ENCODE results near the gene NBAS. TPM values are rescaled to one million over a fixed set of nuclear protein-coding genes. Genes with fewer than 3 reads are reported as not detected.
"Not testable (repeated sequence)": the region's sequence is repeated elsewhere in the genome, so short reads cannot be mapped to it uniquely, and the experiment has no call there.

NBAS gene
- total RNA-seq, 1 donor from 2014 or later: 38.7 TPM

GRCh38 chr2:15367715-15368114 is 193.4 kb downstream of the NBAS start:
- intact Hi-C loops (cut with micrococcal nuclease): no loop called here

GRCh38 chr2:15367205-15367604 is 193.9 kb downstream of the NBAS start:
- intact Hi-C loops (cut with micrococcal nuclease): no loop called here

GRCh38 chr2:15365411-15365810 is 195.7 kb downstream of the NBAS start:
- intact Hi-C loops (cut with micrococcal nuclease): no loop called here

GRCh38 chr2:15364561-15364960 is 196.6 kb downstream of the NBAS start:
- intact Hi-C loops (cut with micrococcal nuclease): no loop called here

GRCh38 chr2:15363734-15364133 is 197.4 kb downstream of the NBAS start:
- intact Hi-C loops (cut with micrococcal nuclease): no loop called here

- intact Hi-C loops (cut with micrococcal nuclease): no loop called here
Observed at GRCh38 chr2:15363142-15363541, 198.0 kb downstream of the NBAS start.

GRCh38 chr2:15359716-15360531 is 201.2 kb downstream of the NBAS start:
- intact Hi-C loops (cut with micrococcal nuclease): no loop called here

GRCh38 chr2:15357922-15358321 is 203.2 kb downstream of the NBAS start:
- intact Hi-C loops (cut with micrococcal nuclease): no loop called here

GRCh38 chr2:15357186-15357585 is 203.9 kb downstream of the NBAS start:
- intact Hi-C loops (cut with micrococcal nuclease): no loop called here

- intact Hi-C loops (cut with micrococcal nuclease): no loop called here
Observed at GRCh38 chr2:15355386-15355785, 205.7 kb downstream of the NBAS start.

- intact Hi-C loops (cut with micrococcal nuclease): no loop called here
Observed at GRCh38 chr2:15354596-15355366, 206.4 kb downstream of the NBAS start.

GRCh38 chr2:15352363-15352762 is 208.8 kb downstream of the NBAS start:
- intact Hi-C loops (cut with micrococcal nuclease): no loop called here

- intact Hi-C loops (cut with micrococcal nuclease): no loop called here
Observed at GRCh38 chr2:15348636-15349035, 212.5 kb downstream of the NBAS start.

- intact Hi-C loops (cut with micrococcal nuclease): no loop called here
Observed at GRCh38 chr2:15348045-15348444, 213.1 kb downstream of the NBAS start.

GRCh38 chr2:15346624-15347023 is 214.5 kb downstream of the NBAS start:
- intact Hi-C loops (cut with micrococcal nuclease): no loop called here

GRCh38 chr2:15337996-15338666 is 223.0 kb downstream of the NBAS start:
- intact Hi-C loops (cut with micrococcal nuclease): no loop called here

GRCh38 chr2:15334644-15335326 is 226.3 kb downstream of the NBAS start:
- intact Hi-C loops (cut with micrococcal nuclease): no loop called here

GRCh38 chr2:15331787-15332186 is 229.3 kb downstream of the NBAS start:
- intact Hi-C loops (cut with micrococcal nuclease): no loop called here

- intact Hi-C loops (cut with micrococcal nuclease): no loop called here
Observed at GRCh38 chr2:15325296-15325695, 235.8 kb downstream of the NBAS start.

- intact Hi-C loops (cut with micrococcal nuclease): no loop called here
Observed at GRCh38 chr2:15323227-15323626, 237.9 kb downstream of the NBAS start.

GRCh38 chr2:15321481-15321880 is 239.7 kb downstream of the NBAS start:
- intact Hi-C loops (cut with micrococcal nuclease): not testable (repeated sequence)
